DMS114 treated with DMSO at 0.1 percent for 48 hours (cell line): ENCODE data around the gene SDCCAG8.

ENCODE experiments used
- DNase-seq: peaks from one replicate; lab custom pipeline; 2025; ENCODE audit not compliant: unreplicated experiment; lab: John Stamatoyannopoulos, UW

SDCCAG8 gene

DNA sequence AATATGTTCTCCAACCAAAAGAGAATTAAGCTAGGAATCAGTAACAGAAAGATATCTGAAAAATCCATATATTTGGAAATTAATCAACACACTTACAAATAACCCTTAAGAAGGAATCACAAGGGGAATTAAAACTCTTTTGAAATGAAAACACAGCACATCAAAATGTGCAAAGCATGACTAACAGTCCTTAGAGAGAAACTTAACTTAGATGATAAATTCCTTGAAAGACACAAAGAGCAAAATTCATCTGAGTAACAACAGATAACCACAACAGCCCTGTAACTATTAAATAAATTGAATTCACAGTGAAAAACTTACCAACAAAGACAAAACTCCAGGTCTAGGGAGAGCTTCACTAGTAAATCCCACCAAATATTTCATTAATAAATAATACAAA is 283.8 kb downstream of the SDCCAG8 start:
- DNase-seq: no peak

GRCh38 chr1:243542739-243543415 is 287.0 kb downstream of the SDCCAG8 start:
- no peak for DNase-seq

DNA sequence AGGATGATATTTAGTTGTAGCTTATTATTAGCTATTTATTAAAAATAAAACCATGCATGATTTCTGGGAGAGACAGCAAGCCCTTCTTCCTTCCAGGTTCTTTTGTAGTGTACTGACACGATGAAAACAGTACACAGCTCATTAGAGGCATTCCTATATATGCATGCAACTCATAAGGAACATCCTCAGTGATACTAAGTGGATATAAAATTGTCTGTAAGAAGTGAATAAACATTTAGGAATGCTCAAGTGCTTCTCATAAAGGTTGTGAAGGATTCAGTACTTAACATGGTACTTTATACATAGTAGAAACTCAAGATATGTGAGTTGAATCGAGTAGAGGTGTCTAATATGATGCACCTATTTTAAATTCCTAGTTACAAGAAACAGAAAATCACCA is 287.7 kb downstream of the SDCCAG8 start:
- DNase-seq: no peak

- no peak for DNase-seq
Measured at GRCh38 chr1:243546457-243546856, 290.6 kb downstream of the SDCCAG8 start.

DNA sequence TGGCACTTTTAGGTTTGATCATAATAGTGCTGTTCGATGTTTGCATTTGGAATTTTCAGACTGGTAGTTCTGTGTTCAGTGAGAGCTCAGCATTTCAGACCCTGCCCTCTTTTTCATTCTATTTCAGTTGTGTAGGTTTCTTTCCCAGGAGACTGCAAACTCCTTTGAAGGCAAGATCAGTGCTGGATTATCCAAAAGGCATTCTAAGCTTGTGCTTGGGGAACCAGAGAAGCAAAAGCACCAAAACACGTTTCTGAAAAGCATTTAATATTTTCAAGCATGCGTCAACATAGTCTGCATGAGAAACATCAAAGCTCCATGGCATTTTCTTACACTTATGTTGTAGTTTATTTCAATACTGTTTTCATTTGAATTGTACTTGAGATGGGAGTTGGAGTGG is 292.1 kb downstream of the SDCCAG8 start:
- no peak for DNase-seq

- DNase-seq: no peak
Measured at GRCh38 chr1:243548516-243548915, 292.7 kb downstream of the SDCCAG8 start.

DNA sequence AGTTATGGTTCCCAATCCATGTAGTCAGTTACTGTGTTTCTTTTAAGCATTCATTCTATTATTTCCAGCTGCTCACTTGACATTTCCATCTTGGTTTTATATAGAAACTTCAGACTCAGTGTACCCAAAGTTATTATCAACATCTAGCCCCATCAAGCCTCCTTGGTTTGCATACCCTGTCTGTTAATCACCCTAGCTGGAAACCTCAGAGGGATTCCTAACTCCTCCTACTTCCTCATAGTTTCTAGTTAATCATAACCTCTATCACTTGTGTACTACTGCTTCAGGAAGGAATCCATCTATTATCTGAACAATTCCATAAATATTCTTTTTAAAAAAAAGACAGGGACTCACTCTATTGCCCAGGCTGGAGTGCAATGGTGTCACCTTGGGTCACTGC is 293.3 kb downstream of the SDCCAG8 start:
- no peak for DNase-seq
